Measurements from ENCODE around the gene MIPEP.

The MIPEP gene

DNA sequence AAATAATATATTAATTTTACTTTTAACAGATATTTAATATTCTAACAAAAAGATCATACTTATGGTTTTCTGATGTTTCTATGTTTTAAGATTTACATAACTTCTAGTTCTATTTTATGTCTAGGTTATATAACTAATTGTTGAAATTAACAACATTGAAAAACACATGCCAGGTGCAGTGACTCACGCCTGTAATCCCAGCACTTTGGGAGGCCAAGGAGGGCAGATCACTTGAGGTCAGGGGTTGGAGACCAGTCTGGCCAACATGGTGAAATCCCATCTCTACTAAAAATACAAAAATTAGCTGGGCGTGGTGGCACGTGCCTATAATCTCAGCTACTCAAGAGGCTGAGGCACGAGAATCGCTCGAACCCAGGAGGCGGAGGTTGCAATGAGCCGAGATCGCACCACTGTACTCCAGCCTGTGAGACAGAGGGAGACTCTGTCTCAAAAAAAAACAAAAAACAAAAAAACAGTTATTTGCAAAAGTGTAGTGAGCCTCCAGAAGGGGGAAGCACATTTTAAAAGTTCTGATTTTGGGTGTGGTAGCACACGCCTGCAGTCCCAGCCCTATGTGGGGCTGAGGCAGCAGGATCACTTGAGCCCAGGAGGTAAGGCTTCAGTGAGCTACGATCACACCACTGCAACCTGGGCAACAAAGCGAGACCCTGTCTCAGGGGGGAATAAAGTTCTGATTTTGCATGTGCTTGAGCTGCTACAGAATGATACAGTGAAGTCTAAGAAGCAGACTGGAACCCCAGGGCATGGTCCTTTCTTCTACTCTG, 18.7 kb downstream of the MIPEP start:
- no peak for DNase-seq (ENCODE audit: low read depth in 1 of 2, low spot score in 1 of 2)
- TF ChIP-seq POLR2AphosphoS5 (IDR thresholded peaks at IDR 0.05; ENCODE audit: low read depth) (no peak), GABPA (IDR thresholded peaks at IDR 0.05; ENCODE audit: low read depth) (no peak), SPI1 (IDR thresholded peaks at IDR 0.05; ENCODE audit: borderline replicate concordance, low read depth) (no peak)
- TF ChIP-seq, protein P1, sequence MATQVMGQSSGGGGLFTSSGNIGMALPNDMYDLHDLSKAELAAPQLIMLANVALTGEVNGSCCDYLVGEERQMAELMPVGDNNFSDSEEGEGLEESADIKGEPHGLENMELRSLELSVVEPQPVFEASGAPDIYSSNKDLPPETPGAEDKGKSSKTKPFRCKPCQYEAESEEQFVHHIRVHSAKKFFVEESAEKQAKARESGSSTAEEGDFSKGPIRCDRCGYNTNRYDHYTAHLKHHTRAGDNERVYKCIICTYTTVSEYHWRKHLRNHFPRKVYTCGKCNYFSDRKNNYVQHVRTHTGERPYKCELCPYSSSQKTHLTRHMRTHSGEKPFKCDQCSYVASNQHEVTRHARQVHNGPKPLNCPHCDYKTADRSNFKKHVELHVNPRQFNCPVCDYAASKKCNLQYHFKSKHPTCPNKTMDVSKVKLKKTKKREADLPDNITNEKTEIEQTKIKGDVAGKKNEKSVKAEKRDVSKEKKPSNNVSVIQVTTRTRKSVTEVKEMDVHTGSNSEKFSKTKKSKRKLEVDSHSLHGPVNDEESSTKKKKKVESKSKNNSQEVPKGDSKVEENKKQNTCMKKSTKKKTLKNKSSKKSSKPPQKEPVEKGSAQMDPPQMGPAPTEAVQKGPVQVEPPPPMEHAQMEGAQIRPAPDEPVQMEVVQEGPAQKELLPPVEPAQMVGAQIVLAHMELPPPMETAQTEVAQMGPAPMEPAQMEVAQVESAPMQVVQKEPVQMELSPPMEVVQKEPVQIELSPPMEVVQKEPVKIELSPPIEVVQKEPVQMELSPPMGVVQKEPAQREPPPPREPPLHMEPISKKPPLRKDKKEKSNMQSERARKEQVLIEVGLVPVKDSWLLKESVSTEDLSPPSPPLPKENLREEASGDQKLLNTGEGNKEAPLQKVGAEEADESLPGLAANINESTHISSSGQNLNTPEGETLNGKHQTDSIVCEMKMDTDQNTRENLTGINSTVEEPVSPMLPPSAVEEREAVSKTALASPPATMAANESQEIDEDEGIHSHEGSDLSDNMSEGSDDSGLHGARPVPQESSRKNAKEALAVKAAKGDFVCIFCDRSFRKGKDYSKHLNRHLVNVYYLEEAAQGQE (IDR thresholded peaks at IDR 0.05; ENCODE audit: insufficient replicate concordance, low read depth) = no peak
- TF ChIP-seq, protein P2, sequence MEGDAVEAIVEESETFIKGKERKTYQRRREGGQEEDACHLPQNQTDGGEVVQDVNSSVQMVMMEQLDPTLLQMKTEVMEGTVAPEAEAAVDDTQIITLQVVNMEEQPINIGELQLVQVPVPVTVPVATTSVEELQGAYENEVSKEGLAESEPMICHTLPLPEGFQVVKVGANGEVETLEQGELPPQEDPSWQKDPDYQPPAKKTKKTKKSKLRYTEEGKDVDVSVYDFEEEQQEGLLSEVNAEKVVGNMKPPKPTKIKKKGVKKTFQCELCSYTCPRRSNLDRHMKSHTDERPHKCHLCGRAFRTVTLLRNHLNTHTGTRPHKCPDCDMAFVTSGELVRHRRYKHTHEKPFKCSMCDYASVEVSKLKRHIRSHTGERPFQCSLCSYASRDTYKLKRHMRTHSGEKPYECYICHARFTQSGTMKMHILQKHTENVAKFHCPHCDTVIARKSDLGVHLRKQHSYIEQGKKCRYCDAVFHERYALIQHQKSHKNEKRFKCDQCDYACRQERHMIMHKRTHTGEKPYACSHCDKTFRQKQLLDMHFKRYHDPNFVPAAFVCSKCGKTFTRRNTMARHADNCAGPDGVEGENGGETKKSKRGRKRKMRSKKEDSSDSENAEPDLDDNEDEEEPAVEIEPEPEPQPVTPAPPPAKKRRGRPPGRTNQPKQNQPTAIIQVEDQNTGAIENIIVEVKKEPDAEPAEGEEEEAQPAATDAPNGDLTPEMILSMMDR (IDR thresholded peaks at IDR 0.05; ENCODE audit: insufficient read depth, low read length) = no peak
- no peak overlapping the region for H3K27ac ChIP-seq (replicated peaks)
- H3K27me3 ChIP-seq (ENCODE audit: insufficient read depth, poor library complexity, severe bottlenecking) = no peaks in the 10 kb centered on the region
- H3K4me3 ChIP-seq (replicated peaks; ENCODE audit: insufficient read depth, low read length) = no peak overlapping the region

DNA sequence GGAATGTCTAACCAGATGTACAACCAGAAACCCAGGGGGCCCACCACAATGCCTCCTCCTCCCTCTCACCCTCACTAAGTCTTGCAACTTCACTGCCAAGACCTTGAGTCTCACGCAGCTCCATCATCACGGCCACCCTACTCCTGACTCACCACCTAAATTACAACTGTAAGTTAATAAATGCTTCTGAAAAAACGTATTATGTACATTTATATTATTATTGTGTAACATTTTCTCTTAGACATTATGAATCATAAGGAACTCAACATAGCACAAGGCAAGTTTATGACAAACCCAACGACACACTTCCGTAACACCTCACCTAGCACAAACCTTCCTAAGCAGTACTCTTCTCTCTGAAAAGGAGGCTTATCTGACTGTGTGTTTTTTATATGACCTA, 20.7 kb downstream of the MIPEP start:
- TF ChIP-seq, protein P2 (IDR thresholded peaks at IDR 0.05; ENCODE audit: insufficient read depth, low read length) = no peak
- no peak for TF ChIP-seq GABPA (IDR thresholded peaks at IDR 0.05; ENCODE audit: low read depth)
- TF ChIP-seq POLR2AphosphoS5 (IDR thresholded peaks at IDR 0.05; ENCODE audit: low read depth) = no peak
- no peak for TF ChIP-seq SPI1 (IDR thresholded peaks at IDR 0.05; ENCODE audit: borderline replicate concordance, low read depth)
- TF ChIP-seq, protein P1 (IDR thresholded peaks at IDR 0.05; ENCODE audit: insufficient replicate concordance, low read depth) = no peak

DNA sequence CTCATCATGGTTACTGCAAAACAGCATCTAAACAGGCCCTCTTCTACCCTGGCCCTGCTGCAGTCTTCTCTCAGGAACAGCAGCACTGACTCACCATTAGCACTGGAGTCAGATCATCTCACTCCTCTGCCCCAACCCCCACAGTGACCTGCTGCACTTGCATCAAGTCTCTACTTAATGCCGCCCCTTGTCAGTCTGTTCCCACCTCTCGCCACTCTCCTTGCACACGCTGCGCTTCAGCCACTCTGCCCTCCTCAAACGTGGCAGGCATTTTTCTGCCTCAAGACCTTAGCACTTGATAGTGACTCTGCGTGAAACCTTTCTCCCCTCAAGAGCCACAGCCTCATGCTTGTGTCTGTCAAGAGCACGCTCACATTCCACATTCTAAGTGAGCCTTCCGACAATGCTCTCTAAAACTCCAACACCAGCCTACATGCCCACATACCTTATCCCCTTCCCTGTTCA, 22.1 kb downstream of the MIPEP start:
- no peak overlapping the region for H3K27ac ChIP-seq (replicated peaks)

More for the DNA sequence above, 20.7 kb downstream of the MIPEP start:
- no peak for DNase-seq (ENCODE audit: low read depth in 1 of 2, low spot score in 1 of 2)
- no peak overlapping the region for H3K27ac ChIP-seq (replicated peaks)
- no peak overlapping the region for H3K4me3 ChIP-seq (replicated peaks; ENCODE audit: insufficient read depth, low read length)
- H3K27me3 ChIP-seq (ENCODE audit: insufficient read depth, poor library complexity, severe bottlenecking) = no peaks in the 10 kb centered on the region

More for the DNA sequence above, 22.1 kb downstream of the MIPEP start:
- DNase-seq (ENCODE audit: low read depth in 1 of 2, low spot score in 1 of 2) = no peak
- TF ChIP-seq SPI1 (IDR thresholded peaks at IDR 0.05; ENCODE audit: borderline replicate concordance, low read depth) (no peak), GABPA (IDR thresholded peaks at IDR 0.05; ENCODE audit: low read depth) (no peak), POLR2AphosphoS5 (IDR thresholded peaks at IDR 0.05; ENCODE audit: low read depth) (no peak)
- TF ChIP-seq, protein P1 (IDR thresholded peaks at IDR 0.05; ENCODE audit: insufficient replicate concordance, low read depth) = no peak
- TF ChIP-seq, protein P2 (IDR thresholded peaks at IDR 0.05; ENCODE audit: insufficient read depth, low read length) = no peak
- no peak overlapping the region for H3K4me3 ChIP-seq (replicated peaks; ENCODE audit: insufficient read depth, low read length)
- no peaks in the 10 kb centered on the region for H3K27me3 ChIP-seq (ENCODE audit: insufficient read depth, poor library complexity, severe bottlenecking)

Data from HL-60 (cell line).